Ramos (cell line): Measurements from ENCODE around the gene FYB1.

Source experiments
- in situ Hi-C: fragments of 300-500 bp; cut with MboI; formaldehyde crosslinking; loops from one replicate; pipeline ENCODE4 v1.14.3; 2022; ENCODE audit warnings: low sequenced_read_pairs; ENCODE audit not compliant: unreplicated experiment

Gene FYB1

GRCh38 chr5:39063037-39063436, 156.3 kb downstream of the FYB1 start:
- in situ Hi-C loops: no loop called here

- in situ Hi-C loops: no loop called here
Observed at GRCh38 chr5:39062530-39062929, 156.8 kb downstream of the FYB1 start.

- in situ Hi-C loops: no loop called here
Observed at GRCh38 chr5:39062104-39062503, 157.3 kb downstream of the FYB1 start.

GRCh38 chr5:39059064-39059463, 160.3 kb downstream of the FYB1 start:
- in situ Hi-C loops: no loop called here

DNA sequence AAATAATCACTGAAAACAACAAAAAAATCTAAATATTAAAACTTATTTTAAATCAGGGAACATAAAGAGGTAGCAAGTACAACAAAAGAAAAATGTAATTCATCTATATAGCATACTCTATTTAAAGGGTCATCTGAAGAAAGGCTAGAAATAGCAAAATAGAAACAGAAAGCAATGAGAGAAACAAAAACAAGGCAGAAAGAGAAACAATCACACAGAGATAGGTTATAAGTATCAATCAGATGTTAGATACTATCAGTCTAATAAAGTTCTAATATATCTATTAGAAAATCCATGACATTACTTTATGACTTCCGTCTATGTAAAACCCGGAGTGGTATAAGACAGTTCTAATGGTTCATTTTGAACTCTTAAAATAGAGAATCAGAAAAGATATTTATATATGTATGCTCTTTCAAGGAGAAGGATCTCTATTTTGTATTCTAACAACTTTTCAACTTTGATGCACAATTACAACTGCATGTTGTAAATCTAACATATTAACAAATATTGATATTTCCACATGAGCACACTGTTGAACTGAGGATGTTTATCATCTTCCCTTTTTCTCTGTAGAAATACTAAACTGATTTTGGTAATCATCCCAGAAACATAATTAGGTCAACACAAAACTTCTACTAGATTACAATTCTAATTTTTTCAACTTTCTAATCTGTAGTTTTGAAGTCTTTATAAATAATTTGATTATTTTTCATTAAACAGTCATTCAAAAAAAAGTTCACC, 161.0 kb downstream of the FYB1 start:
- in situ Hi-C loops: no loop called here

DNA sequence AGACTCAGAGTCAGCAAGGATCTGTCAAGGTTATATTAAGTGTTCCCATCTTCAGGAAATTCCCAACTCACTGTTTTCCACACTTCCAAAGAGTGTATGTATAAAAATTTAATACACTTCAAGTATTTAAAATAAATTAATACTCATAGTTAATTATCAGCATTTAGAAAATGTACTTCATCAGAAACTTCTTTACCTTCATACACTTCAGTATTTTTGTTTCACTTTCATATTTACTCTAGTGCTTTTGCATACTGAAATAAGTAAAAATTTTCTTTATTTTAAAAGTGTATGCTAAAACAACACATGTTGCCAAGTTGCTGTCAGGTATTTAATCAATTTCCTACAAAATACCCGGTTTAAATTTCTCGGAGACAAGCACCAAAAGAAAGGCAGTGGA, 161.6 kb downstream of the FYB1 start:
- in situ Hi-C loops: no loop called here

GRCh38 chr5:39055768-39056398, 163.5 kb downstream of the FYB1 start:
- in situ Hi-C loops: no loop called here
